Fibroblast of lung (primary cell): ENCODE measurements around the gene SLC66A1.

Source experiments
- CTCF ChIP-seq, 2 donors: IDR thresholded peaks in 1 of 2; conservative IDR thresholded peaks in 1 of 2; 1 replicate in 1 of 2; 2 replicates in 1 of 2; pipeline ENCODE4 v1.5.1; 2011 to 2012; ENCODE audit warnings: low read length in 2 of 2, control low read depth in 1 of 2, inconsistent platforms in 1 of 2, low read depth in 1 of 2, mild to moderate bottlenecking in 1 of 2
- EZH2 ChIP-seq: IDR thresholded peaks from 2 replicates; pipeline ENCODE4 v1.5.1; 2012; ENCODE audit warnings: low read length, control low read depth, mild to moderate bottlenecking; ENCODE audit errors: missing control alignments

- TF ChIP-seq EZH2 (no peak), CTCF (conservative IDR thresholded peaks at IDR 0.05 in 1 of 2, IDR thresholded peaks at IDR 0.05 in 1 of 2; ENCODE audit: low read depth in 1 of 2, low read length in 2 of 2) (no peak)
Measured at GRCh38 chr1:19330449-19331135, 18.5 kb downstream of the SLC66A1 start.
